ENCODE results near the gene VEZF1.

DNA sequence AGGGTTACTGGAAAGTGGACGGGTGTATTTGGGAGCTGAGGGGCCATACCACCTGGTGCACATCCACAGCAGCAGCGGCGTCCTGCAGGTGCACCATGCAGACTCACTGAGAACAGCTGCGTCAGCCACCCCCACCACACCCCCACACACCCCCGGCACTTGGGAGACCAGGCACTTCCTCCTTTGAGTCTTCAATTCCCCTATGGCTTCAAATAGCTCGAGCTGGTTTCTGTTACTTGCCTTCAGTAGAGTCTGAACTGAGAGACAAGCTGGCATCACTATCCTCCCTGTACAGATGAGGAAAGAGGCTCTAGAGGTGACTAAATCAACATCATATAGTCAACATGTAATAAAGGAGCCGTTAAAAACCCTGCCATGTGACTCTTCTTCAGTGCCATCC is 48.3 kb downstream of the VEZF1 start:
- TF ChIP-seq, protein P1, sequence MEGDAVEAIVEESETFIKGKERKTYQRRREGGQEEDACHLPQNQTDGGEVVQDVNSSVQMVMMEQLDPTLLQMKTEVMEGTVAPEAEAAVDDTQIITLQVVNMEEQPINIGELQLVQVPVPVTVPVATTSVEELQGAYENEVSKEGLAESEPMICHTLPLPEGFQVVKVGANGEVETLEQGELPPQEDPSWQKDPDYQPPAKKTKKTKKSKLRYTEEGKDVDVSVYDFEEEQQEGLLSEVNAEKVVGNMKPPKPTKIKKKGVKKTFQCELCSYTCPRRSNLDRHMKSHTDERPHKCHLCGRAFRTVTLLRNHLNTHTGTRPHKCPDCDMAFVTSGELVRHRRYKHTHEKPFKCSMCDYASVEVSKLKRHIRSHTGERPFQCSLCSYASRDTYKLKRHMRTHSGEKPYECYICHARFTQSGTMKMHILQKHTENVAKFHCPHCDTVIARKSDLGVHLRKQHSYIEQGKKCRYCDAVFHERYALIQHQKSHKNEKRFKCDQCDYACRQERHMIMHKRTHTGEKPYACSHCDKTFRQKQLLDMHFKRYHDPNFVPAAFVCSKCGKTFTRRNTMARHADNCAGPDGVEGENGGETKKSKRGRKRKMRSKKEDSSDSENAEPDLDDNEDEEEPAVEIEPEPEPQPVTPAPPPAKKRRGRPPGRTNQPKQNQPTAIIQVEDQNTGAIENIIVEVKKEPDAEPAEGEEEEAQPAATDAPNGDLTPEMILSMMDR (IDR thresholded peaks at IDR 0.05; ENCODE audit: low read depth, low read length), result no peak
- peak; percentile 53; the same call in 1 of the 2 replicates for TF ChIP-seq EZH2phosphoT487 (IDR thresholded peaks at IDR 0.05; ENCODE audit: low read depth)

All from OCI-LY3 (cell line).